BLaER1 treated with 17β-estradiol and CSF1 and Interleukin-3, amounts not matched to agents 10 nM and 100 nM (cell line): ENCODE measurements around the gene IL18RAP.

ENCODE experiments used
- H3K27ac ChIP-seq, 11 experiments: shearing (Covaris generic); formaldehyde crosslinking; 2 replicates each; pipeline ENCODE4 v1.8.1; 2022
- H3K27me3 ChIP-seq, 11 experiments: shearing (Covaris generic); formaldehyde crosslinking; 2 replicates each; pipeline ENCODE4 v1.8.1; 2022
- H3K36me3 ChIP-seq, 11 experiments: shearing (Covaris generic); formaldehyde crosslinking; 2 replicates each; pipeline ENCODE4 v1.8.1; 2022
- H3K4me1 ChIP-seq, 10 experiments: shearing (Covaris generic); formaldehyde crosslinking; 2 replicates each; pipeline ENCODE4 v1.8.1; 2022
- H3K4me2 ChIP-seq, 11 experiments: shearing (Covaris generic); formaldehyde crosslinking; 2 replicates each; pipeline ENCODE4 v1.8.1; 2022
- H3K4me3 ChIP-seq, 10 experiments: shearing (Covaris generic); formaldehyde crosslinking; 2 replicates each; pipeline ENCODE4 v1.8.1; 2022
- H3K9ac ChIP-seq, 11 experiments: shearing (Covaris generic); formaldehyde crosslinking; 2 replicates each; pipeline ENCODE4 v1.8.1; 2022
- H3K9me3 ChIP-seq, 11 experiments: shearing (Covaris generic); formaldehyde crosslinking; replicated peaks in 1 of 11; 2 replicates each; pipeline ENCODE4 v1.8.1; 2022
- H4K20me1 ChIP-seq, 11 experiments: shearing (Covaris generic); formaldehyde crosslinking; 2 replicates each; pipeline ENCODE4 v1.8.1; 2022
- Cebpa-rat ChIP-seq, 11 experiments: shearing (Covaris generic); IDR thresholded peaks; 2 replicates each; pipeline ENCODE4 v1.8.1; 2022

Gene IL18RAP

GRCh38 chr2:102484310-102485061 lies 61.5 kb downstream of the IL18RAP start:
- Histone ChIP-seq H3K27ac (no peak overlapping the region), H3K4me2 (no peak overlapping the region), H3K9ac (no peak overlapping the region), H3K4me3 (no peak overlapping the region), H4K20me1 (no peaks in the 10 kb centered on the region), H3K9me3 (no peaks in the 10 kb centered on the region), H3K36me3 (no peaks in the 10 kb centered on the region), H3K4me1 (peaks cover 0 to 12% (median 8%) of the 10 kb centered on the region in 10 experiments; a peak in 11 of 20 replicates), H3K27me3 (no peaks in the 10 kb centered on the region)
- TF ChIP-seq Cebpa-rat (IDR thresholded peaks at IDR 0.05), result no peak

- Histone ChIP-seq H3K4me1 (peaks cover 0 to 13% (median 8%) of the 10 kb centered on the region in 10 experiments; a peak in 11 of 20 replicates), H3K9me3 (0 out of 22 replicates have a peak, but pooled peaks cover 0 to 3% (median 0%) of the 10 kb centered on the region in 11 experiments), H3K9ac (no peak overlapping the region), H3K27me3 (no peaks in the 10 kb centered on the region), H3K4me2 (no peak overlapping the region), H4K20me1 (no peaks in the 10 kb centered on the region), H3K27ac (no peak overlapping the region), H3K36me3 (no peaks in the 10 kb centered on the region), H3K4me3 (no peak overlapping the region)
- TF ChIP-seq Cebpa-rat (IDR thresholded peaks at IDR 0.05), result no peak
Measured at GRCh38 chr2:102485147-102485785, 62.3 kb downstream of the IL18RAP start.

DNA sequence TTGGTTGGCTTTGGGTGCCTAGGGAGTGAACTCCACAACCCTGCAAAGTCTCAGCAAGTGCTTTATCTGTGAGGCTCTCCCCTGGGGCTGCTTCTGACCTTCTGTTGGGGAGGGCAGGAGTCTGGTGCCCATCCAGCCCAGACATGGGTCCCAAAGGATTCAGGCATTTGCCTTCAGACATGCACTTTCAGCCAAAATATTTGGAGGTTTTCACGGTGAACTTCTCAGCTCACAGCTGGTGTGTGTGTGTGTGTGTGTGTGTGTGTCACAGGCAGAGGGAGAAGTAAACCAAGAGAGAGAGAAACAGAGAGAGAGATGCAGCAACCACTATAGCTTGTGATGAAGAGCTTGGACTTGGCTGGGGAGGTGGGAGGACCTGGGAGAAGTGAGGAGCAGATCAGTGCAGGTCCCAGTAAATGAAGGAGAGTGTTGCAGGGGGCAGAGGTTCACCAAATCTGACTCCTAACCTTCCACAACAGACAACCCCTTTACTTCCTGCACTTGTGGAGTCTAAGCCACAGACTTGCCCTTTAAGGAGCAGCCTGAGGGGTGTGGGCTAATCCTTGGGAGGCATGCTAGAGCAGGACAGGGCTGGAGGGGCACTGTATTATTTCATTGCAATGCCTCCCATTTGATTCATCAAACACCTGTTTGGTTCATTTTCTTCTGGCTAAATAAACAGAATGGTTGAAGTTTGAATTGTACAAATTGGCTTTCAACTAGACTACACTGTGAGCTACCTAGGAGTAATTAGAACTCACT lies 64.2 kb downstream of the IL18RAP start:
- Histone ChIP-seq H3K36me3 (no peaks in the 10 kb centered on the region), H3K4me2 (peak overlapping the region in 8 of 11 experiments; percentile 8 to 57 (median 28); a peak in 7 of 22 replicates), H3K4me3 (no peak overlapping the region), H3K27me3 (no peaks in the 10 kb centered on the region), H4K20me1 (no peaks in the 10 kb centered on the region), H3K9ac (no peak overlapping the region), H3K27ac (no peak overlapping the region), H3K4me1 (peaks cover 0 to 13% (median 8%) of the 10 kb centered on the region in 10 experiments; a peak in 11 of 20 replicates), H3K9me3 (peaks cover 2 to 21% (median 9%) of the 10 kb centered on the region in 11 experiments; a peak in 15 of 22 replicates)
- no peak for TF ChIP-seq Cebpa-rat (IDR thresholded peaks at IDR 0.05)

DNA sequence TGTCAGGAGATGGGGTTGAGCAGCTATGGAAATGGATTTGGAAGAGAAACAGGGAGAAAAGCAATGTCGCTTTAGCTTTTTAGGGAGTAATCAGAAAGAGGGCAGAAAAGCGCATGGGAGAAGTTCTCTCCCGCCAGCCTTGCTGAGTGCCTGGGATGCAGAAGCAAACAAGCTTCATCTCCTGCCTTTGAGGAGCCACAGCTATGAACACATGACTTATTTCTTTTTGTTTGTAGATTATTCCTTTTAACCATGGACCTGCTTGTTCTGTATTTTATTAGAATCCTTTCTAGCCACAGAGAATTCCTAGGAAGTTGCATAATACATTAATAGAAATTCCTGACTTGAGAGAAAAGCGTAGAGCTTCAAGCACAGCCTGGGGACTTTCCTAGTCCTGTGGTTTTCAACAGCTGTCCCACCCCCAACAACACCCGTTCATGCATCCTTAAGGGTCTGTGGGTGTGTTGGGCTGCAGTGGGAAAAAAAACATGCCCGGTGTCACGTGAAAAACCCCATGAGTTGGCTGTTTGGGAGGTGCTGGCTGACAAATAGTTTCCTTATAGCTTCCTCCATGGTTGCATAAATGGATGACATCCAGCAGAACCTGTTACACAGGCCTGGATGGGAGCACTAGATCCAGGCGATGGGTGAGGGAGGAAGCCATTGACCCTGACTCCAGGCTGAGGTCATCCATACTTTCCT lies 65.0 kb downstream of the IL18RAP start:
- peak overlapping the region in 5 of 11 experiments; percentile 7 to 57 (median 15); a peak in 5 of 22 replicates for H3K4me2 ChIP-seq
- no peaks in the 10 kb centered on the region for H3K36me3 ChIP-seq
- no peak for TF ChIP-seq Cebpa-rat (IDR thresholded peaks at IDR 0.05)
- H3K27me3 ChIP-seq, result no peaks in the 10 kb centered on the region
- peaks cover 0 to 13% (median 8%) of the 10 kb centered on the region in 10 experiments; a peak in 11 of 20 replicates for H3K4me1 ChIP-seq
- peaks cover 7 to 27% (median 16%) of the 10 kb centered on the region in 11 experiments; a peak in 17 of 22 replicates for H3K9me3 ChIP-seq
- H3K9ac ChIP-seq, result no peak overlapping the region
- H4K20me1 ChIP-seq, result no peaks in the 10 kb centered on the region
- H3K27ac ChIP-seq, result no peak overlapping the region
- H3K4me3 ChIP-seq, result no peak overlapping the region

DNA sequence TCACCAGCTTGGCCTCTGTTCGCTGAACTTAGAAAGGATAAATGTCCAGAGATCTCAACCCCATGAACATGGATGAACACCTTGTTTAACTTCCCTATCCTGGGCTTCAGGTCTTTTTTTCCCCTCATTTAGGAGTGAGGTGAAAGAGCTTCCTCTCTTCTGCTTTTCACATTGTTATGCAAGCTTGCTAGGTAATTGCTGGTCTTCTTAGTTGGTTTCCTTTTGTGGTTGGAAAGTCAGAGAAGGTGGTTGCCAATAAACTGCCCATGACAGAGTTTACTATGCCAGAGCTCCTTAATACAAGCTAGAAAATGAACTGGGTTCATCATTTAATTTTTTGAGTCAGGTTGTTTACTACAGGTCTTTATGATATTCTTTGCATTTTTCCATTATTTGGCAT lies 66.7 kb downstream of the IL18RAP start:
- TF ChIP-seq Cebpa-rat (IDR thresholded peaks at IDR 0.05), result no peak
- Histone ChIP-seq H3K4me1 (peaks cover 0 to 13% (median 8%) of the 10 kb centered on the region in 10 experiments; a peak in 11 of 20 replicates), H3K36me3 (no peaks in the 10 kb centered on the region), H3K27me3 (no peaks in the 10 kb centered on the region), H3K9me3 (peaks cover 22 to 39% (median 28%) of the 10 kb centered on the region in 11 experiments), H3K4me2 (peak overlapping the region in 4 of 11 experiments; percentile 5 to 25 (median 19); a peak in 5 of 22 replicates), H3K9ac (no peak overlapping the region), H3K4me3 (no peak overlapping the region), H3K27ac (no peak overlapping the region), H4K20me1 (no peaks in the 10 kb centered on the region)

GRCh38 chr2:102492006-102492405 lies 69.0 kb downstream of the IL18RAP start:
- Histone ChIP-seq H3K4me3 (no peak overlapping the region), H3K4me2 (no peak overlapping the region), H3K27me3 (no peaks in the 10 kb centered on the region), H3K36me3 (no peaks in the 10 kb centered on the region), H3K4me1 (peaks cover 0 to 13% (median 3%) of the 10 kb centered on the region in 10 experiments; a peak in 10 of 20 replicates), H4K20me1 (no peaks in the 10 kb centered on the region), H3K9me3 (peaks cover 24 to 54% (median 28%) of the 10 kb centered on the region in 11 experiments), H3K9ac (no peak overlapping the region), H3K27ac (no peak overlapping the region)
- no peak for TF ChIP-seq Cebpa-rat (IDR thresholded peaks at IDR 0.05)

- H3K4me2 ChIP-seq, result no peak overlapping the region
- no peak for TF ChIP-seq Cebpa-rat (IDR thresholded peaks at IDR 0.05)
- H3K27me3 ChIP-seq, result no peaks in the 10 kb centered on the region
- no peak overlapping the region for H3K4me3 ChIP-seq
- H3K9me3 ChIP-seq, result peaks cover 24 to 56% (median 28%) of the 10 kb centered on the region in 11 experiments
- no peak overlapping the region for H3K9ac ChIP-seq
- no peaks in the 10 kb centered on the region for H4K20me1 ChIP-seq
- H3K27ac ChIP-seq, result no peak overlapping the region
- H3K36me3 ChIP-seq, result no peaks in the 10 kb centered on the region
- peaks cover 0 to 14% (median 0%) of the 10 kb centered on the region in 10 experiments; a peak in 6 of 20 replicates for H3K4me1 ChIP-seq
Measured at GRCh38 chr2:102494570-102494969, 71.6 kb downstream of the IL18RAP start.

GRCh38 chr2:102498414-102498813 lies 75.5 kb downstream of the IL18RAP start:
- H3K27ac ChIP-seq, result no peak overlapping the region
- peaks cover 0 to 21% (median 0%) of the 10 kb centered on the region in 10 experiments; a peak in 6 of 20 replicates for H3K4me1 ChIP-seq
- H3K9me3 ChIP-seq, result peaks cover 5 to 24% (median 12%) of the 10 kb centered on the region in 11 experiments; a peak in 19 of 22 replicates
- no peak overlapping the region for H3K4me3 ChIP-seq
- H3K4me2 ChIP-seq, result peak overlapping the region in 2 of 11 experiments; percentile 10 to 41; a peak in 2 of 22 replicates
- no peak for TF ChIP-seq Cebpa-rat (IDR thresholded peaks at IDR 0.05)
- no peaks in the 10 kb centered on the region for H4K20me1 ChIP-seq
- no peaks in the 10 kb centered on the region for H3K27me3 ChIP-seq
- H3K36me3 ChIP-seq, result no peaks in the 10 kb centered on the region
- no peak overlapping the region for H3K9ac ChIP-seq
